C1 segment of cervical spinal cord (tissue), 14 donors: ENCODE results near the gene POFUT1.

Experiments
- DNase-seq, 14 donors: peaks; one replicate each; lab custom pipeline; 2025; lab: John Stamatoyannopoulos, UW

Gene POFUT1

GRCh38 chr20:32277361-32278198 lies 69.9 kb downstream of the POFUT1 start, which contains the start of gene KIF3B:
KIF3B (plus strand) TSS chr20:32277651; CDS start chr20:32309778, 32,127 bp downstream.
- peak; percentile 11 to 87 (median 76) for DNase-seq

- DNase-seq, result no peak
Observed at GRCh38 chr20:32278199-32278643, 70.5 kb downstream of the POFUT1 start.

- no peak for DNase-seq
Observed at GRCh38 chr20:32281711-32282110, 74.0 kb downstream of the POFUT1 start.

DNA sequence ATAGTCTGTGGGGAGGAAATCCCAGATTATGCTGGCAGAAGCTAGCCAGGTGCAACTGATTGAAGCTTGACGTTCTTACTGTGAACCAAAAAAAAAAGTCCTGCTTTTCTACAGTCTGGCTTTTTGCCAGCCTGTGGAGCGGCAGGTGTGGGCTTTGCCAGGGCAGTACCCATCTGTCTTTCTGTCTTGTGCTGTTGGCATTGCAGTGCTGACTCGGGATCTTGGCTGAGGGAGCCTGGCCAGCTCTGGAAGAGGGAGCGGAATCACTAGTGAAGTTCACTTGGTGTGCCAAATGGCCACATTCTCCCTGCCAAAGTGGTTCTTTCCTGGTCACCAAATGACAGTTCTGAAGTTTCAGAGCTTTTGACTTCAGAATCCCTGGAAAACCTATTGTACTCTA lies 74.8 kb downstream of the POFUT1 start:
- peak in 12 of 14 donors; percentile 3 to 97 (median 24) for DNase-seq

DNA sequence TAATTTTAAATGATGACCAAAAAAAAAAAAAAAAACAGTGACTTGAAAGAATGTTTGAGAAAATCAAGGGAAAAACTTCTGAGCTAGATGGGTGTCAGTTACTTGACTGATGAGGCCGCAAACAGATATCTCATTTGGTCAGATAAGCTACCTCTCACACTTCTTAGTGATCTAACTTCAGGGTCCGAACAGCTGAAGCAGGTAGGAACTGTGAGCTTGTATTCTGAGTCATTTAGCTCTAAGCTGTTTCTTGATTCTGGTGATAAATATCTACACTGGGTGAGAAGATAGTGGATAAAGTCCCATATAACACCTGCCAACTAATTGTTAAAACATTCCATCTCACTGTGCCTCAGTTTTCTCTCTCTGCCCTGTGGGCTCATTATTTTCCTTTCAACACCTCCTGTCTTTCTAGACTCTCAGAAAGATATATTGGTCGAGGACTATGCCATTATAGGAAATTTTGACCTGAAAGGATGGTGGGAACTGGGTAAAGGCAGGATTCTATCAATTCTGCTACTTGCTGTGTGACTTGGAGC lies 77.5 kb downstream of the POFUT1 start:
- no peak for DNase-seq

DNA sequence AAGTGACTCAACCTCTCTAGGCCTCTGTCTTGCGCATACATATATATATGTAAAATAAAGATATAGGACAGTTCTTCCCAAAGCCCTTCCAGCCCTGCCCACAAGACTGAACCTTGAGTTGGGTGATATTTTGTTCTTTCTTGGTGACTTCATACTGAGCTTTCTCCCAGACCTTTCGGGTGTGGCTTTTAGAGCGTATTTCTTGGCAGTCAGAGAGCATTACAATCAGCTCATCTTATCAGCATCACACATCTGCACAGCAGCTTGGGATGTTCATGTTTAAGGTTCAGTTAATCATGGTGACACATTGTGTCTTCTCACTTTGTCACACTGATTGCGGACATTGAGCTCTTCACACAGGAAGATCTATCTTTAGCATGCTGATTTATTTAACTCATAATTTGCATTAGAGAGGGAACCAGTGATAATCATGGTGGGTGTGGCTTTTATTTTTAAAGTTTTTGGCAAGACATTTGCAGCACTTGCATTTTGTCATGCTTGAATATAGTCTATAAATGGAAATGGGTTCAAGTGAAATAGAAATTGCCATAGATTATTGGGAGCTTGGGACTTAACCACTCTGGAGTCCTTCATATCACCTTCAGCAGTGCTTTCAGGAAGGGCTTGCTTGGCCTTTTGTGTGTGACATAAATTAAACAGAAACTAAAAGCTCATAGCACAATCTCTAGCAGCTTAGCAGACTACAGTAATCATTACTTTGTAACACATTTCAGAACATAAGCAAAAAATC lies 78.1 kb downstream of the POFUT1 start:
- no peak for DNase-seq

DNA sequence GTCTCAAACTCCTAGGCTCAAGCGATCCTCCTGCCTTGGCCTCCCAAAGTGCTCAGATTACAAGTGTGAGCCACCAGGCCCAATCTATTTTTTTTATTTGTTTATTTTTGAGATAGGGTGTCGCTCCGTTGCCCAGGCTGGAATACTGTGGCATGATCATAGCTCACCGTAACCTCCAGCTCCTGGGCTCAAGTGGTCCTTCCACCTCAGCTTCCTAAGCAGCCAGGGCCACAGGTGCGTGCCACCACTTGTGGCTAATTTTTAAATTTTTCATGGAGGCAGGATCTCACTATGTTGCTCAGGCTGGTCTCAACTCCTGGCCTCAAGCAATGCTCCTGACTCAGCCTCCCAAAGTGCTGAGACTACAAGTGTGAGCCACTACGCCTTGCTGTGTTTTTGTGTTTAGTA lies 79.6 kb downstream of the POFUT1 start:
- no peak for DNase-seq
